ENCODE data around the gene ZNF559. TPM values are rescaled to one million over a fixed set of nuclear protein-coding genes. Genes with fewer than 3 reads are reported as not detected.
"Not testable (repeated sequence)": the region's sequence is repeated elsewhere in the genome, so short reads cannot be mapped to it uniquely, and the experiment has no call there.

The ZNF559 gene
- total RNA-seq, 2 donors from 2014 or later: 9.4 to 13.3 TPM

- Histone ChIP-seq H3K9me3 (peaks cover 0 to 6% of the 10 kb centered on the region in 2 donors), H3K4me3 (peak overlapping the region; percentile 89 to 92), H3K27ac (no peak overlapping the region), H3K4me1 (peaks cover 0 to 15% of the 10 kb centered on the region in 2 donors), H3K36me3 (peaks cover 17% of the 10 kb centered on the region), H3K27me3 (no peaks in the 10 kb centered on the region)
- no peak for DNase-seq (ENCODE audit: low spot score)
- no peak for TF ChIP-seq CTCF (IDR thresholded peaks at IDR 0.05)
Observed at GRCh38 chr19:9308091-9308770, 15.7 kb upstream of the ZNF559 start.

GRCh38 chr19:9309139-9309973, 14.6 kb upstream of the ZNF559 start, which contains the start of gene ZNF699:
Gene ZNF699 (minus strand): TSS chr19:9309838. CDS start chr19:9305119, 4,719 bp downstream.
- peak; percentile 99 for DNase-seq (ENCODE audit: low spot score)
- Histone ChIP-seq H3K27me3 (no peaks in the 10 kb centered on the region), H3K27ac (peak within 1 kb of the TSS; percentile 91 to 96), H3K9me3 (no peaks in the 10 kb centered on the region), H3K36me3 (peaks cover 5% of the 10 kb centered on the region), H3K4me3 (peak within 1 kb of the TSS; percentile 89 to 92), H3K4me1 (peaks cover 0 to 15% of the 10 kb centered on the region in 2 donors)
- TF ChIP-seq CTCF (IDR thresholded peaks at IDR 0.05): no peak

- no peak for TF ChIP-seq CTCF (IDR thresholded peaks at IDR 0.05)
- peaks cover 0 to 15% of the 10 kb centered on the region in 2 donors for H3K4me1 ChIP-seq
- peak; percentile 95 for DNase-seq (ENCODE audit: low spot score)
- H3K27me3 ChIP-seq: no peaks in the 10 kb centered on the region
- peak overlapping the region; percentile 89 to 92 for H3K4me3 ChIP-seq
- no peaks in the 10 kb centered on the region for H3K36me3 ChIP-seq
- H3K9me3 ChIP-seq: no peaks in the 10 kb centered on the region
- H3K27ac ChIP-seq: peak overlapping the region; percentile 91 to 96
Observed at GRCh38 chr19:9309974-9310446, 14.0 kb upstream of the ZNF559 start.

GRCh38 chr19:9313756-9314155, 10.2 kb upstream of the ZNF559 start:
- no peaks in the 10 kb centered on the region for H3K27me3 ChIP-seq
- H3K27ac ChIP-seq: no peak overlapping the region
- no peaks in the 10 kb centered on the region for H3K36me3 ChIP-seq
- DNase-seq (ENCODE audit: low spot score): no peak
- H3K4me1 ChIP-seq: peaks cover 0 to 2% of the 10 kb centered on the region in 2 donors
- H3K4me3 ChIP-seq: no peak overlapping the region
- TF ChIP-seq CTCF (IDR thresholded peaks at IDR 0.05): no peak
- H3K9me3 ChIP-seq: no peaks in the 10 kb centered on the region

- DNase-seq (ENCODE audit: low spot score): no peak
- no peaks in the 10 kb centered on the region for H3K36me3 ChIP-seq
- H3K4me3 ChIP-seq: no peak overlapping the region
- no peak overlapping the region for H3K27ac ChIP-seq
- no peak for TF ChIP-seq CTCF (IDR thresholded peaks at IDR 0.05)
- peaks cover 0 to 10% of the 10 kb centered on the region in 2 donors for H3K9me3 ChIP-seq
- no peaks in the 10 kb centered on the region for H3K27me3 ChIP-seq
- H3K4me1 ChIP-seq: peaks cover 0 to 10% of the 10 kb centered on the region in 2 donors
Observed at GRCh38 chr19:9321338-9321737, 2.6 kb upstream of the ZNF559 start.

GRCh38 chr19:9321756-9322155, 2.2 kb upstream of the ZNF559 start:
- not testable (repeated sequence) for H3K27ac ChIP-seq; H3K27me3 ChIP-seq; H3K4me3 ChIP-seq; DNase-seq (ENCODE audit: low spot score); H3K36me3 ChIP-seq
- Histone ChIP-seq H3K4me1 (peaks cover 0 to 10% of the 10 kb centered on the region in 2 donors), H3K9me3 (peaks cover 0 to 15% of the 10 kb centered on the region in 2 donors)

- not testable (repeated sequence) for H3K27ac ChIP-seq; H3K36me3 ChIP-seq; DNase-seq (ENCODE audit: low spot score); H3K27me3 ChIP-seq; H3K4me3 ChIP-seq
- Histone ChIP-seq H3K9me3 (peaks cover under 1 to 19% of the 10 kb centered on the region in 2 donors), H3K4me1 (peaks cover 0 to 10% of the 10 kb centered on the region in 2 donors)
Observed at GRCh38 chr19:9322201-9322600, 1.8 kb upstream of the ZNF559 start.

Measured in right atrium auricular region (tissue), 2 donors.